HG03469 (cell line): ENCODE results near the gene WNT3.

ENCODE experiments used
- ATAC-seq: cut with Tn5 transposase; IDR thresholded peaks from one replicate; pipeline ENCODE4 v1.9.1; 2021; ENCODE audit warnings: mild to moderate bottlenecking, moderate library complexity, moderate number of reproducible peaks; ENCODE audit not compliant: unreplicated experiment

Gene WNT3

DNA sequence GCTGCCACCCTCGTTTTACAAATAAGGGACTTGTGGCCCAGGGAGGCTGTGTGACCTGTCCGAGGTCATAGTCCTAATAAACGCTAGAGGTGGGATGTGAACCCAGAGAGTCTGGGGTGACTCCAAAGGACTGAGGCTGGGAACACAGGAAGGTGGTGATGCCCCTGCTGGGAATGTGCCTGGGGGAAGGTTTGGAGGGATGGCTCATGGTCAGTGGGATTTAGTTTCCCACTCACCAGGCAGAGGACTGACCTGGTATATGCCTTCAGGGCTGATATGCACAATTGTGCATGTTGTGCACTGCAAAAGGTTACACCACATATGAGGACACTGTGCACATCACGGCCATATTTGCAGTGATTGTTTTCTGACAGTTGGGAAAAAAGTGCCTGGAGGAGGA lies 19.0 kb upstream of the WNT3 start:
- no peak for ATAC-seq

DNA sequence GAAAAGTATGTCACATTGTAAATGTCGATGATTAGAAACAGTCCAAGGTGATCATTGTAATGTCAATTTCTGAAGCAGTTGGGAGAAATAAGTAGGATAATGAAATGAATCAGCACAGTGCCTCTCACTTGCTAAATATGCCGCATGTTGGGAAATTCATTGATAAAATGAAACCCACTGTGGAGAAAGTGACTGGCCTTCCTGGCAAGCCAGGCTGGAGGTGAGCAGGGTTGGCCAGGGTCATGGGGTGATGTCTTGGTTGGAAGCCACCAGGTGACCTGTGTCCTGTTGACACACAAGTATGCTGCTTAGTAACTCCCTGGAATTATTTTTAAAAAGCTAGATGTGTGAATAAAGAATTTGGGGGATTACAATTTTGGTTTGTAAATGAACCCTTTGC lies 18.0 kb upstream of the WNT3 start:
- no peak for ATAC-seq

DNA sequence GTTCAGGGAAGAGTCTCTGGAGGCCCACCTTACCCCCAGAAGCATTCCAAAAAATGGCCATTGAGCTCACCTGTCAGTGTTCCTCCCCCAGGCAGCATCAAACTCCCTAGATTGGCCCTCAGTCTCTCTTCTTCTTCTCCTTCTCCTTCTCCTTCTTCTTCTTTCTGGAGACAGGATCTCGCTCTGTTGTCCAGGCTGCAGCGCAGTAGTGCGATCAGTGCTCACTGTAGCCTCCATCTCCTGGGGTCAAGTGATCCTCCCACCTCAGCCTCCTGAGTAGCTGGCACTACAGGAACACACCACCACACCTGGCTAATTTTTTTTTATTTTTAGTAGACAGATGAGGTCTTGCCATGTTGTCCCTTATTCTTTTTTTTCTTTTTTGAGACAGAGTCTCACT lies 16.4 kb upstream of the WNT3 start:
- ATAC-seq = no peak

DNA sequence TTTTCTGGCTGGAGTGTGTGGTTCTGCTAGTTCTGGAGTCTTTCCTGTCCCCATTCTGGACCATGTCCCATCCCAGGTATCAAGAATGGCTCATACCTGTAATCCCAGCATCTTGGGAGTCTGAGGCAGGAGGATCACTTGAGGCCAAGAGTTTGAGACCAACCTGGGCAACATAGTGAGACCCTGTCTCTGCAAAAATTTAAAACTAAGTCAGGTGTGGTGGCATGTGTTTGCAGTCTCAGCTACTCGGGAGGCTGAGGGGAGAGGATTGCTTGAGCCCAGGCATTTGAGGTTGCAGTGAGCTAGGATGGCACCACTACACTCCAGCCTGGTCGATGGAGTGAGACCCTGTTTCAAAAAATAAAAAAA lies 15.3 kb upstream of the WNT3 start:
- no peak for ATAC-seq

DNA sequence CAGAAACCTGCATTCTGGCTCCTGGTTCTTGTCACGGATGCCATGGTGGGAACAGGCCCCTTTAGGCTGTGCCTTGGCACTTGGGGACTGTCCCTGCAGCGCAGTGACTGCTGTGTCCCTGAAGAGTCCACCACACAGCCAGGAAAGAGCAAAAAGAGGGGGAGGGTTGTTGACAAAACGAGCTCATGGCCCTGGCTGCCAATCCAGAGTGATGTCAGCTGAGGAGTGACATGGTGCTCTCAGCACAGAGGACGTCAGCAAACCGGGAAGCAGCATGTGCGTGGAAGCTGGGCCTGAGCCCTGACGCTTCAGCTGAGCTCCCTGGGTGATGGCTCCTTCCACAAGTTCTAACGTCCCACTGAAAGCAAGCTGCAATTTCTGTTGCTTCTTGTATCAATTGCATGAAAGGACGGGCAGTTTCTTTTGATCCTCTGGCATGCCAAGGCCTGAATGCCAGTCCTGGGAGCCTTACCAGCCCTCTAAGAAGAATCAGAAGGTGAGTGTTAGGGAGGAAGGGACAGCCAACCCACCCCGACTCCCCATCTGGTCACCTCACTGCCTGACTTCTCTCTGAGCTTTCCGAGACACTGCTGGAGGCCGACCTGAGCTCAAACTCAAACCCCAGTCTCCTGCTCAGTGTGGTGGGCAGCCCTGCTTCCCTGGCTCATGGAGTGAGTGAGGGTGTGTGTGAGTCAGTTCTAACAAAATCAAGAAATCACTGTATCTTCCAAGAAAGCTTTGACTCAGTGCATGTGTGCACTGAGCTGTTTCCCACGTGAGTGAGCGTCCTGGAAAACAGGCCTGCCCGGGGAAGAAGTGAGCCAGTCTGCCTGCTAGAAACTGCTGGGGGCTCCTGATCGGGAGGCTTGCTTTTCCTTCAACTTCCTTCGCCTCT lies 14.7 kb upstream of the WNT3 start:
- ATAC-seq = no peak

DNA sequence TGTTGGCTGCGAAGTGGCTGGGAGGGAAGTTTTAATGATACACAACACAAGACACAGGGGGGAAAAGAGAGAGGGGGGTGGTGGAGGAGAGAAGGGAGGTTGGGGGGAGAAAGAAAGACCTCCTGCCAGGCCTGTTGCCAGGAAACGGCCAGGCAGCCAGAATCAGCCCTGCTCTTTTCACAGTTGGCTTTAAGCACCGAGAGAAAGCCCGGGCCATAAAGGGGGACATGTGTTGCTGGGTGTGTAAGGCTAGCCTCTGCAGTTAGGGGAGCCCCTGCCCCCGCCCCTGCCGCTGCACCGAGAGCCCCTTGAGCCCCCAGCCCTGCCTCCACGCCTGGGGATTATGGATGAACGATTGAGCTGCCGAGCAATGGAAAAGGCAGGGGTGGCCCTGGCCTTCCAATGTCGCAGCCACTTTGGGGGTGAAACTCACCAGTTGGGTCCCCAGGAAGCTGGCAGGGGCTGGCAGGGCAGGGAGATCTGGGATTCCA lies 13.9 kb upstream of the WNT3 start:
- ATAC-seq = no peak

DNA sequence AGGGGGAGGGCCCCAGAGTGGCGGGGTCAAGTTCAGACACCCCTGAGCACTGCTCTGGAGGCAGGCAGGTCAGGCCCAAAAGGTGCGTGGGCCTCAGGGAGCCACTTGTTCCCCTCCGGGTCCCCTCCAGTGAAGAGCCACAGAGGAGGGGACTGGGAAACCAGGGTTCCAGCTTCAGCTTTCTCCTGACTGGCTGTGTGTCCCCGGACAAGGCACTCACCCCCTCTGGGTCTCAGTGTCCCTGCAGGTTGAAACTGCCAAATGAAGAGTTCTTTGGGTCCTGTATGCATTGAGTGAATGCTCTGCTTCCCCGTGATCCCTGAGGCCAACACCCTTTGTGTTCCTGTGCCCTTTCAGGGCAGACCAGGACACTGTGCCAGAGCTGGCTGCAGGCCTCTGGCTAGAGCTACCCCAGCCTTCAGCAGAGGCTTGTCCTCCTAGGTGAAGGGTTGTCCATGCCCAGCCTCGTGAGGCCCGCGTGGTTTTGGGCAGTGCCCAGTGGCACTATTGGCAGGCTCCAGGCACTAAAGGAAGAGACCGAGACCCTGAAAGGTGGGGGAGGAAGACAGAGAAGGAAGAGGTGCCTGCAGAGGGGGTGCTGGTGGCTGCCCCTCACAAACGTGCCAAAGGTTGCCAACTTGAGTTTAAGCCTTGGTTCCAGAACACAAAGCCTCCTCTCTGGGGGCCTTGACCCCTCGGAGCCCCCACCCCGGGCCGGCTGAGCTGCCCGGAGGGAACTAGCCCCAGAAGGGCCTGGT lies 13.3 kb upstream of the WNT3 start:
- no peak for ATAC-seq

DNA sequence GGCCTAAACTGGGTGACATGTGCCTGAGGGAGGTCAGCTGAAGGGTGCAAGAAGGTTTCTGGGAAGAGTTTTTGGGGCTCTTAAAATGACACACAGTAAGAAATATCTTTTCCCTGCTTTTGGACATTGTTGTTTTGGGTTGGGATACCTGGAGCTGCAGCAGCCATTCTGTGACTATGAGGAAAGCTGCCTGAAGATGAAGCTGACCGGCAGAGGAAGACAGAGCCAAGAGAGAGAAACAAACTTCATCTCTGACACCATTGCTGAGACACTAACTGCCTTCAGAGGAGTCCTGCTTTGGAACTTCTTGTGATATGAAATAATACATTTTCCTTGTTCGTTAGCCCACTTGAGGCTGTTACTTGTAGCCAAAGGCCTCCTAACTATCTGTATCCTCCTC lies 8.8 kb upstream of the WNT3 start:
- no peak for ATAC-seq

DNA sequence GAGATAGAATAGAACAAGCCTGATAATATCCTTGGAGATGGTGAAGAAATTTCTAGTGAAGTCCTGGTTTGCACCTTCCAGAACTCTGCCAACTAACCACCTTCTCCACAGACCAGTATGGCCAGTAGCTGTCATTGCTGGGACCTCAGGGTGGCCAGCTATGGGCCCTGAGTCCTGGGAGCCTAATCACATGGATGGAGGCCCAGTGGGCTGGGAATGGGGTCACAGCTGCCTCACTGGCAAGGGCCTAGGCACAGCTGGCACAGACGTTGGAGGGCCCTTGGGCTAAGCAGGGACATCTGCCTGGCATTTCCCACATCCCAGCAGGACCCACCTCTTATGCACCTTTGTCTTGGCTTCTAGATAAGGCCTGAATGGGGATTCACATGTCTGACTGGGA lies 7.6 kb upstream of the WNT3 start:
- ATAC-seq = no peak

DNA sequence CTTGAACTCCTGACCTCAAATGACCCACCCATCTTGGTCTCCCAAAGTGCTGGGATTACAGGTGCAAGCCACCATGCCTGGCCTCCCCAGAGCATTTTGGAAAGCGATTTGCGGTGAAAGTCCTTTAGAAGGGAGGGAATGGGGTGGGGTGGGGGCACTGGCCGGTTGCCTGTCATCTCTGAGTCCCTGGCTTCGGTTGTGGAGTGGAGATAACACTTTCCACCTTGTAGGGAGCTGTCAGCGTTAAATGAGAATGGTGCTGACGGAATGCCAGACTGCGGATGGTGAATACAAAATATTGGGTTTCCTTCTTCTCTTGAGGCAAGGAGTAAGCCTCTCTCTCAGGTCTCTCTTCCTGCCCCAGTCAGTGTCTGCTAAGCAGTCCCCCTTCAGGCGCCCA lies 5.2 kb upstream of the WNT3 start:
- ATAC-seq = no peak

DNA sequence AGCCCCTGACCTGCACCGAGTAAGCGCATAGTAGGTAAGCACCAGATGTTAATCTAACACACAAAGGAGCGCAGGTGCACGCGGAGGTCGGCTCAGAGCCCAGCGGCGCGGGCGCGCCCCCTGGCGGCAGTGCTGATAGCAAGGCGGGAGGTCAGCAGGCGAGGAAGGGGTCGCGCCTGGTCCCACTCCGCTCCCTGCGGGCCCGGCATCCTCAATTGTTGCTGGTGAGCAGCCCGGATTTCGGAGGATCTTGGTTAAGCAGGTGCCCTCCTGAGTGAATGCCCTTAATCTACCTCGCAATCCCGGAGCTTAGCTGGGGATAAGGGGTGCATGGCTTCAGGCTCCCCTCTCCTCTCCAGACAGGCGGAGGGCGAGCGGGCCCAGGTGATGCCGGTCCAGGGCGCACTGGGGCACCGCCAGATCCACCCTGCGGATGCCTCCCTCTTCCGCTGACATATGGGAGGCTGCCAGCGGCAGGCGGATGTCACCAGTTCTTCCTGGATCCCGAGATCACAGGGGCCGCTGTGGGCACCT lies 4.0 kb upstream of the WNT3 start:
- no peak for ATAC-seq

DNA sequence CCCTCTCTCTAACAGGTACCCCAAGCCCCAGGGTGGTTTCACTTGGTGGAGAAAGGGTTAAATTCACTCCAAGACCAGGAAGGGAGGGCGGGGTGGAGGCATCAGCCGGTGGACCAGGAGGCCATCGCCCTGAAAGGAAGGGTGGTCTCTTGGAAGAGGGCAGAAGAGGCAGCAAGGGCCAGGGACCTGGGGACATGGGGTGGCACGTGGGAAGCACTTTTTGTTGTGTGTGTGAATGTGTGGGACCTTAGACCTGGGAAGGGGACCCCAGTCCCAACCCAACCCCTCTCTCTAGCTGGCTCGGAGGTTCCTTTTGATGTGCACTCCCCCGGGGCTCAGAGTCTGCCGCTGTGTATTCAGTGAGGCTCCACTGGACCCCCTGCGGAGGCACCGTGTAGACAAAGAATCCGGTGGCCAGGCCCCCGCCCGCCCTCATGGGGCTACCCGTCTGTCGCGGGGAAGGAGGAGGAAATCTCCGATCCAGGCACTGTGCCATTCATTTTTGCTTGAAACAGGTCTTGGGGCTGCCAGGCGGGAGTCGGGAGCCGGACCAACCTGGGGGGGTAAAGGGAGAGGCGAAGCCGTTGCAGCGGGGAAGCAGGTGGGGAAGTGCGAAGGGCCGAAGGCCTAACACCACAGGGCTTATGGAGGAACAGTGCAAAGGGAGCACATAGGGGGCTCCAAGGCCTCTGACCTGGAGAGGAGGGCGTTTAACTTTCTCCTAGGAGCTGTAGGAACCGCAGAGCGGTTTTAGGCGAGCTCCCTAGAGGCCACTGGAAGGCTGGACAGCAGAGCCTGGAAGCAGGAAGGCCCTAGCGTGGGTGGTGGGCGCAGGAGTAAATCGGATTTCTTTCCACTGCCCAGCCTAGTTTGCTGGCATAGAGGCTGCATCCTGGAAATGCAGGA lies 3.2 kb upstream of the WNT3 start:
- ATAC-seq = no peak

DNA sequence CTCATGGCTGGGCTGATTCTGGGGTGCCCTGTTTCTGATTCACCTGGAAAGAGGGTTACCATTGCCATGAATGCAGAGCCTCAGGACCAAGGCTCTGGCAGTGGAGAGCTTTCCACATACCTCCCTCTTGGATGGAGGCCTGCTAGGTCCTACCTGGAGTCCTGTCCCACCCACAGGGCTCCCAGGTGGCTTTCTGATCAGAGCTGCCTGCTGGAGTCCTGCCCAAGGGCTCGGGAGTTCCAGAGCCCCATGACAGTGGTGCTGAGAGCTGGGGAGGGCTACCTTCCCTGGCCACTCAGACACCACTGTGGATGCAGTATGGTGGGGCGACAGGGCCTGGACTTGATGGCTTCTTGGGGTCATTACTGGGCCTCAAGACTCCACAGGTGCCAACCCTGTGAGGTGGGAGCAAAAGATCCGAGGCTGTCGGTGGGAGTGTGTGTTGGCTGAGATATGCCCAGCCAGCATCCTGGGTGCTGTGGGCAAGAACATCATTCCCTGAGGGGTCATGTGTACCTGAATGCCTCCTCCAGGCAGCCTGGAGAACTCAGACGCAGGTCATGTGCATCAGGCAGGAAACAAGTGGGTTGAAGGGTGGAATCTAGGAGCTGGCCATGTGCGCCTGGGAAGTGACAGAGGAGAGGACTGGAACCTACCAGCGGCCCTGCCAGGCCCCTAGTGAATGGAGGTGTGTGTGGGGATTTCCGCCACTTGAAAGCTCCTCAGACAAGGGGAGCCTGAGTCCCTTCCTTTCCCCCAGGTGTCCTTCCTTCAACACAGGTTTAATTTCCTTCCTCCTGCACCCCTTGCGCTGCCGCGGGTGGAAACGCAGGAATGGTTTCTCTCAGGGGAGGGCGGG lies 2.3 kb upstream of the WNT3 start:
- no peak for ATAC-seq

DNA sequence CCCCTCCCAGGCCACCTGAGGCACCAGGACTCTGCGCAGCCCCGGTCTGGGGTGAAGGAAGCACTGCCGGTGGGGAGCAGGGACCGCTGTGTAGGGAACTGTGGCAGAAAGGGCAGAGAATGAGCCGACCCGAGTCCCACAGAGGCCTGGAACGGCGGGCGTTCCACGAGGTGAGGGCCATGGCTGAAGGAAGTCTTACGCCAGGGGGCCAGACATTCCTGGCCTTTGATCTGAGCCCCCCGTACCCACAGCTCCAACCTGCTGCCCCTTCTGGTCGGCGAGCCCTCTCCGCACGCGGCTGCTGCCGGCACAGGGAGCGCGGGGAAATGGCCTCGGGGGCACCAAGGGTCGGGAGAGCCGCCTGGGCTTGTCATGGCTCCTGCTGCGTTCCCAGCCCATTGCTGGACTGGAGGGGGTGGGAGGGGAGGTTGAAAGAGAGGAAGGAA lies 1.4 kb upstream of the WNT3 start:
- ATAC-seq = no peak

DNA sequence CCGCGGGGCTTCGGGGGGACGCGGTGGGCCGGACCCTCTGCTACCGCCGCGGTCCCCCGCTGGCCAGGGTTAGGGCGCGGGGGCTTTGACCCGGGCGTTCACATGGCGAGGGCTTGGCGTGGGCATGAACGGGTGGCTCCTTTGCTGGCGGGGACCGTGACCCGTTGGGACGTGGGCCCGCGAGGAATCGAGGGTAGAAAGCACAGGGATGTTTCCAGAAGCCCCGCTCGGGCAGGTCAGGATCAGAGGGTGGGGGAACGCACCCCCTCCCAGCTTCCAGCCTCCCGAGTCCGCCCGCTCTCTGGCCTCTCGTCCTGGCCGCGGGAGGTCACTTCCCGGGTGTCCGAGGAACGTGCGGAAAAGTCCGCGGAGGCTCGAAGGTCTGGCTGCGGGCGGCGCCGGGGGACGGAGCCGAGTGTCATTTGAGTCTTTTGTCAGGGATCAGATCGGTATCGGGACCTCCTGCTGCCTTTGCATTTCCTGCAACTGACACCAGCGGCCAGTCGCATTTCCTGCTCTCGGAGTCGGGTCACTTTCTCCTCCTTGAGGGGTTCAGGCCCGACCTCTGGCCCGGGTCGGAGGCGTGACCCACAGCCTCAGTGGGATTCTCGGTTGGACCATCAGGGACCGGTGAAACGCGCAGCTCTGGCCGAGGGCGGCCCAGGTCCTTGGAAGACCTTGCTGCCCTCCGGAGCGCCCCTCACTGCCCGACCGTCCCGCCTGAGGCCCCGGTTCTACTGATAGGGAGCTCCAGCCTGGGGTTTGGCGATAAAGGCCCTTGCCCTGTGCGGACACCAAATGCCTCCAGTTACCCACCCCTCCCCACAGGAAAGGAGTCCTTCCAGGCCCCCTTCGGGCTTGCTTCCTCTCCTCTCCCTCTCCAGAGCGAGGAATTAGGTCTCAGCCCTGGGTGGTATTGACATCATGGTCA lies 702 bp upstream of the WNT3 start:
- ATAC-seq = no peak

DNA sequence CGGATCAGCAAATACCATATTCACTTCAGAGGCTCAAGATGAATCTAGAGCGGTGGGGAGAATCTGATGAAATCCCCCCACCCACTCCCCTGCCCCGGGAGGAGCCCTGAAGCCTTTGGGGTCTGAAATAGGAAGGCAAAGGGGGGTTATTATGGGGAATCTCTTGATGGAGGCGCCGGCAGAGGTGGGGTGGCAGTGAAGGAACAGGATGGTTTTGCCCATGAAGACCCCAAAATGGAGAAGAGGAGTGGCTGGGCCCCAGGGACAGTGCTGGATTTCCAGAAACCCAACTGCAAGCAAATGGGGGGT lies 637 bp downstream of the WNT3 start:
- ATAC-seq = no peak

DNA sequence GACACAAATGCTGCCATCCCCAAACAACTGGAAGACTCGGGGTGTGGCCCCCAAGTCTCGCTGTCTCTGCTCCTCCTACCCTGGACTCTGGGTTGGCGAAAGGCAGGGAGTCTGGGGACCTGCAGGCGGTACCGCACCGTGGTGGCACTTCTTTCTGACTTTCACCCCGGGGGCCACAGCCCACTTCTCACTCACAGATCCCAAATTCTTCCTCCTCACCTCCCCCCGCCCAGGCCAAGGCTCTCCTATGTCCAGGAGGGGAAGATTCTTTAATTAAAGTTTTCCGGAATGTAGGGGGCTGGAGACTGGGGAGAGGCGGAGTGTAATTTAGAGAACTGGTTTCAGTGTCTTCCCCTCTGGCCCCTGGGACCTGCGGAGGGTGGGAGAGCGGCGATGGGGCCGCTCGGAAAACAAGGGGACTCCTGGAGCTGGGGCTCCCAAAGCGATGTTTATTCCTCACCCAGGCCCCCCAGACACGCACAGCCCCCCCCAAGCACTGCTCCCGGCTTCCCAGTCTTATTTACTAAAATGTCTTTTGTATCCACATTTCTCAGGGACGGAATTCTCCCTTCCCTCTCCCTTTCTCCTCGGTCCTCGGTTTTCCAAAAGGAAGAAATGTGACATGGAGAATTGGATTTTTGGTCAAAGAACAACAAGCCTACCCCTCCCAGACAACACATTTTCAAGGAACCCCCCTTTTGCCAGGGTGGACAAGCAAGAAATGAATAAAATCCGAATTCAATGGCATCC lies 1.2 kb downstream of the WNT3 start:
- ATAC-seq = no peak
